ENCODE data around the gene RAD51B. TPM values are rescaled to one million over a fixed set of nuclear protein-coding genes. Genes with fewer than 3 reads are reported as not detected.
"Not testable (repeated sequence)": the region's sequence is repeated elsewhere in the genome, so short reads cannot be mapped to it uniquely, and the experiment has no call there.

Gene RAD51B
- total RNA-seq, 2 donors from 2014 or later = 13.7 to 15.1 TPM

DNA sequence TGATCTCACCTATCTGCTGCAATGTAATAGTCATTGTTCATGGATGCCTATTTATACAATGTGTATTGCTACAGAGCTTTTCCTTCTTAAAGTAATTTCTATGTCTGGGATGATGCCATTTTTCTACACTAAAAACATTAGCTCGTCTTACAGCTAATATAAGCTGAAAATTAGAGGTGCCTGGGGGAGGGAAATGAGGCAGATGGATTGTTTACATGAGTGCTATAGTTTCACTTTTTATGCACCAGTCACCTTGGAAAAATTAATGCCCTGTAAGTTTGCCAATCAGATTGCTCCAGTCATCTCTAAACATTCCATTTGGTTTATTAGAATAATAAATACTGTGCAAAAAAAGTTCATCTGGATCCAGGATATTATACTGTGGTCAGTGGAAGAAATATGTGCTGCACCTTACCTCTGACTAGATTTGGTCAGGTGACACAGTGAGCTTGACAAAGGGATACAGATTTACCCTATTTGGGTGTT, 436.2 kb downstream of the RAD51B start:
- intact Hi-C loops (cut with DNase I) = no loop called here
- DNase-seq (ENCODE audit: low spot score) = no peak

DNA sequence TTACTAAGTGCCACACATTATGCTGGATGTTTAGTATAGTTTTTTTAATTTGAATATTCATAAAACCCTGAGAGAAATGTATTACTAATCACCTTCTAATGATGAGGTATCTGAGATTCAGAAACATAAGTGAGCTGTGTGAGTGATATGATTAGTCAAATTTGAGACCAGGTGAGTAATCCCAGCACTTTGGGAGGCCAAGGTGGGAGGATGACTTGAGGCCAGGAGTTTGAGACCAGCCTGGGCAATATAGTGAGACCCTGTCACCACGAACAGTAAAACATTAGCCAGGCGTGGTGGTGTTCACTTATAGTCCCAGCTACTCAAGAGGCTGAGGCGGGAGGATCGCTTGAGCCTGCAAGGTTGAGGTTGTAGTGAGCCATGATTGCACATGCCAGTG, 438.4 kb downstream of the RAD51B start:
- intact Hi-C loops (cut with DNase I) = no loop called here
- DNase-seq (ENCODE audit: low spot score) = no peak

DNA sequence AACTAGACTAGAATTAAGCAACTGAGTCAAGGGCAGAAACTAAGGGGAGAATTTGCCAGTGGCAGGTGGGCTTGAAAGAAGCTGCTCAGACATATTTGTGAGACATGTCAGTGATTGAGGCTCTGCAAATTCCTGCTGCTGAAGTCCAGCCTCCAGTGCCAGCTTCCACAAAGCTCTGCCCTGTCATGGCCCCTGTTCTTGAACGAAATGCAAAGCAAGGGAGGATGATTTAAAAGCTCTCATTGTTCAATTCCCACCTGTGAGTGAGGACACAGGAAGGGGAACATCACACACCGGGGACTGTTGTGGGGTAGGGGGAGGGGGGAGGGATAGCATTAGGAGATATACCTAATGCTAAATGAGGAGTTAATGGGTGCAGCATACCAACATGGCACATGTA, 439.4 kb downstream of the RAD51B start:
- intact Hi-C loops (cut with DNase I); DNase-seq (ENCODE audit: low spot score): not testable (repeated sequence)

DNA sequence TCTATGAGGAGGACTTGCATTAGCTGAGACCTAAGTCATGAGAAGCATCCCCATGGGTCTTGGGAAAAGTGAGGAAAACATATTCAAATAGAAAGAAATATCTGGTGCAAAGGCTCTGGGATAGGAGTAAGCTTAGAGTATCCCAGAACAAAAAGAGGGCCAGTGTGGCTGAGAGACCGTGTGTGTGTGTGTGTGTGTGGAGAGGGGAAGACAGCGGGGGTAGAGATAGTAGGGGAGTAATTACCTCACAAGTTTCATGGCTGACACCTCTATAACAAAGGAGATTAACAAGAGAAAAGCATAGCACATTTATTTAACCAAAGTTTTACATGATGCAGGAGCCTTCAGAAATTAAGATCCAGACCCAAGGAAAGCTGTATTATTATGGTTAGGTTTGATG, 440.5 kb downstream of the RAD51B start:
- intact Hi-C loops (cut with DNase I) = no loop called here
- DNase-seq (ENCODE audit: low spot score) = no peak

DNA sequence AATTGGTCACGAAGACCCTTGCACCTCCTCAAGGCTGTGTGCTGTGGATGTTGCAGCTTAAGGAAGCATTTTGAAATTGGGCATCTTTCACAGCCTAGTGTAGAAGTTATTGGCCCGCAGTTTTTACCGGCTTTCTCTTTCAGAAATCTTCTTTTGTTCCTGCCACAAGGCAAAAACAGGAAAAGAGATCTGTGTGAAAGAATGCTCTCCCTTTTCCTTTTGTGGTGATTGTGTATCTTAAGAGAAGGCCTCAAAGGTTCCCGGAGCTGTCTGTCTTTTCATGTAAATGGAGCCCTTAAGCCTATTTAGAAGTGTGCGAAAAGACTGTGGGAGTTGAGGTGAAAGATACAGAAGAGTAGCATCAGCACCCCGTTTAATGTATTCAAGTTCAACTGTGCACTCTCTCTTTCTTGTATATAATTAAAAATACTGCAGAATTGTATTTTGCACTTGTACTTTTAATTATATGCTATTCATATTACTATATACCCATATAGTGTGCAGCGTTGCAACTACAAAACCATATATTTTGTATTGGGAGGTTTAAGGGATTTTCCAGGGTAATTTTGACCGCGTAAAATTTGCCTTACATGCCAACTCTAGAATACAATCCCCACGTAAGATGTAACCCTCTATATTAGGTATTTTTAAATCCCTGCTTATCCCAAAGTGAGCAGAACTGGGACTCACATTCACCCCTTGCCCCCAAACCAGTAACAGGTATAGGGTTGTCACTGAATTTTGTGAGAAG, 441.7 kb downstream of the RAD51B start:
- intact Hi-C loops (cut with DNase I) = no loop called here

DNA sequence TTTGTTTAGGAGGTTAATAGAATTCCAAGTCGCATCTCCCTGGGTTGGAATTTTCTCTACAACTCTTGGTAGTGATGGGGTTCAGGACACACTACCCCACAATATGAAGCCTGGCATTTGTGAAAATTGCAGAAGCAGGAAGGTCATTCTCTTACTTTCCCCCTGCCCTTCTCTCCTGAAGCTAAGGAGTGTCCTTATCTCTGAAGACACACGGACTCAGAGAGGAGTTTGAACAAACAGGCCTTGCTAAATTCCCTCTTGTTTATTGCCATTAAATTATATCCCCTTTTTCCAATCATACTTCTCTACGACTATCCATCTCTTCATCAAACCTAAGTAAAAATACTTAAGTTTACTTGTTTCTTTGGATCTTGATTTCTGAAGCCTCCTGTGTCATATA, 443.0 kb downstream of the RAD51B start:
- DNase-seq (ENCODE audit: low spot score) = no peak
- intact Hi-C loops (cut with DNase I) = no loop called here

More for the DNA sequence above, 441.7 kb downstream of the RAD51B start:
- DNase-seq (ENCODE audit: low spot score) = no peak

DNA sequence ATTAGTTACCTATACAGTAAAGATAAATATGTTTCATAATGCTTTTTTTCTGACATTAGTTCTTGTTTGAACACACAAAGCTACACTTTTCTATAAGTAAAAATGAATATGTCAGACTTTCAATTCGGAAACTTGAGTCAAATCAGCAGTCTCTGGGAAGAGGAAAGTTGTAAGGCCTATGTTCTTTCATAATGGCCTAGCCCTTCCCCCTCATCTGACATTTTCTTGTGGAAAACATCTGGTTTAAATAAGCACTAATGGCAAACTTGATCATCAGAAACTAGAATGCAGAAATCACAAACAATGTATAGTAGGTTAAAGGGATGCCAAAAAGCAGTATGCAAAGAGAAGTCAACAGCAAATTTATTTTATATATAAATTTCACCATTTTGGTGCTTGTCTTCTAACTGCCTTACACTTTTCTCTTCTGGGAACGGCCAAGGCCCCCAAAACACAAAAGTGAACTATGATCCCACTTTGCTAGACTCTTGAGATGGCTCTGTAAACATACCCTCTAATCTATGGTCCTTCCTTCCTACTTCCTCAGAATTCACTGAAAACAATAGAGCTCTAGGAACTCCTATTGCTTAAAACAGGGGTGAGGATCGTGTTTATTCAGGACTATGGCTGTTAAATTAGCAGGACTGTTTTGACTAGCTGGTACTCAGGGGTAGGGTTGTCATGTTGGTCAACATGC, 444.1 kb downstream of the RAD51B start:
- no peak for DNase-seq (ENCODE audit: low spot score)
- intact Hi-C loops (cut with DNase I) = no loop called here

DNA sequence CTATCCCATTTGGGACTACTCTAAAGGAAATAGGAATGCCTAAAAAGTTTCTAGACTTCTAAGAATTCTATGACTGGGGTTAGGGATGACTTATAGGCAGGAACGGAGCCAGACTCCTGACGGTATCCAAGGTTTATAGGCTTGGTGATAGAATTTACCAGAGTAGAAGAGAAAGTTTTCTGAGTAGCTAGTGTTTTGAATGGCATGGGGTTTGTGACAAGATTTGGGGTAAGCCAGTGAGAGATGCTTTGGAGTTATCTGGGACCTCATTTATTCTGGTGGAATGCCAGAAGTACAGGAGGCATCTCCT, 444.6 kb downstream of the RAD51B start:
- intact Hi-C loops (cut with DNase I) = no loop called here
- no peak for DNase-seq (ENCODE audit: low spot score)

DNA sequence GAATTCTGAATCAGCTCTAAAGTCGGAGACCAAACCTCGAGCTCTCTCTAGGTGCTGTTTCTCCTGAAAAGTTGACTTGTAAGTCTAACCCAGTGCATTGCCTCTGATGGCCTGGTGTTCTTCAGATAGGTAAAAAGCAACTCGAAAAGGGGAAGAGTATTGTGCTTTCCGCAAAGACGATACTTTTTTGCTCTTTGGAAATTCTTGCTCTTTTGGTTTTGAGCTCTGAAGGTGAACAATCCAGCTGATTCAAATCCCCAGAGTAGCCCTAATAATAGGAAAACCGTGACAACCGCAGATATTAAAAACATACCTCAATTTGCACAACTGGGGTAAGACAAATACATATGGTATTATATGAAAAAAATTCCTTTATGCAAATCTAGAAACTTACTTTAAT, 447.4 kb downstream of the RAD51B start:
- intact Hi-C loops (cut with DNase I) = no loop called here

DNA sequence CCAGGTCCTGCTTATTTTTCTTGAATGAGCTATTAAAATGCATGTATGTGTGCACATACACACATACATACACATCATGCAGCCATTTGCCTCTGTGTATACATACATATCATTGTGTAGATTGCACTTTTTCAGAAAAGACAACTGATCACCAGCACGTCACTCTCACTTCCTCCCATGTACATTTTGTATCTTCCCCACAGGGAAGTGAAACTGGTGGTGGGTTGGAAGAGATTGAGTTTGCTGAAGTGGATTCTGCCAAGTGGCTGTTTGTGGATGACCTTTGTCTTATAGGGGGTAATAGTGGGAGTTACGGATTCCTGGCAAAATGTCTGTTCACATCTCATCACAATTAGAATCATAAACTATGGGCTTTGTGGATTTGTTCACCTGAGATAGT, 448.6 kb downstream of the RAD51B start:
- intact Hi-C loops (cut with DNase I) = no loop called here
- DNase-seq (ENCODE audit: low spot score) = no peak

More for the DNA sequence above, 447.4 kb downstream of the RAD51B start:
- DNase-seq (ENCODE audit: low spot score) = no peak

DNA sequence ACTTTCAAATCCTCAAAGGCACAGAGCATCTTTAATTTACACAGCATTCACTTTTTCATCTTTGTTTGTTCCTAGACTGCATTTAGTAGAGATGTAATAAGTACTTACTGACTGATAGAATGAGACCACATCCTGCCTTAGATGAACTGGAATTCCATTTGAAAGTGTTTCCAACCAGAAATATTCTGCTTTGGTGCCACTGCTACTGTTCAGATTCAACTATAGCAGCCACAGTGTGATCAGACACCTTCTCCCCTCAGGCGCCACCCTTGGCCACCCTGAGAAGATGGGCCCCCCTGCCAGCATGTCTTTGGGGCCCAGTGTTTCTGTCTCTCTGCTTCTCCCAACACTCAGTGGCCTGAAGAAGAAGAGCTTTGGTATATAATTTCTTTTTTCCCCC, 449.1 kb downstream of the RAD51B start:
- no peak for DNase-seq (ENCODE audit: low spot score)
- intact Hi-C loops (cut with DNase I) = no loop called here

DNA sequence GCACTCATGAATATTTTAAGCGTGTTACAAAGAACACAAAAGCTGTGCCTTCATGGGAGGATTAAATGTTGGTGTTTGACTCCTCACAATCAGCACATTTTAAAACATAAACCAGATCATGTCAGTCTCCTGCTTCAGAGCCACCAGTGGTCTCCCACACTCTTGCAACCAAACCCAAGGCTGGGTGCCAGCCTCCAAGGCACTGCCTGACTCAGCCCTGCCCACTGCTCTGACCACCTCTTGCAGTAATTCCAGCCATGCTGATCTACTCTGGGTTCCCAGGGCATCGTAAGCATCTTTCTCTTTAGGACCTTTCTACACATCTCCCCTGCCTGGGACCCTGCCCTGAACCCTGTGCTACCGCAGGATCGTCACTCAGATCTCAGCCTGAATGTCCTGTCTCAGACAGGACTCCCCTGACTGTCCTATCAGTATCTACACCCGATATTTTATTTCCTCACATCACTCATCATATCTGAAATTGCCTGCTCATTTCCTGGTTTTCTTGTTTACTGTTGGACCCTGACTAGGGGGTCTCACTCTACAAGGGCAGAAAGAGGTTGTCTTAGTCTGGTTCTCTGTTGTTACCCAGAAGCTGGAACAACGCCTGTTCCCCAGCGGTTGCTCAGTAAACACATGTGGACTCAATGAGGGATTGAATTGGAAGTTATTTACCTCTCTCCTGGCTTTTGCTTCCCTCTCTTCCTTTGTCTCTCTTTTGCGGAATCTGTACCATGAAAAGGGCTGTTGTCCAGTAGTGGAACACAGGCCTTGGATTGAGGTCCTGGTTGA, 449.8 kb downstream of the RAD51B start:
- intact Hi-C loops (cut with DNase I) = no loop called here
- DNase-seq (ENCODE audit: low spot score) = no peak

DNA sequence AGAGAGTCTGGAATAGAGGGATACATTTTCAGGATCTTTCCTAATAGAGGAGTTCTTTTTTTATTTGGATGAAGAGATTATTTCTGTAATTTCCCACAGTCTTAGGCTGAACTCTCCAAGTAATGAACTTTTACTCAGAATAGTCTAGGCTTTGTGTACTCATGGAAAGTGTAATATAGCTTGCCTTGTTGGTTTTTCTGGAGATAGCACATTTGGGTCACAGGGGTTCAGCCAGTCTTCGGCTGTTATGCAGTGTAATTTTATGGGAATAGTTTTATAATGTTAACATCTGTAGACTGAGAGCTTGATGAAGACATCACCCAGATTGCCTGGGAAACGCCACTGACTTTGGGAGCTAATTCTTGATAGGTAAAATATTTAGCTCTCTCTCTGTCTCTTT, 450.8 kb downstream of the RAD51B start:
- intact Hi-C loops (cut with DNase I) = no loop called here
- DNase-seq (ENCODE audit: low spot score) = no peak

DNA sequence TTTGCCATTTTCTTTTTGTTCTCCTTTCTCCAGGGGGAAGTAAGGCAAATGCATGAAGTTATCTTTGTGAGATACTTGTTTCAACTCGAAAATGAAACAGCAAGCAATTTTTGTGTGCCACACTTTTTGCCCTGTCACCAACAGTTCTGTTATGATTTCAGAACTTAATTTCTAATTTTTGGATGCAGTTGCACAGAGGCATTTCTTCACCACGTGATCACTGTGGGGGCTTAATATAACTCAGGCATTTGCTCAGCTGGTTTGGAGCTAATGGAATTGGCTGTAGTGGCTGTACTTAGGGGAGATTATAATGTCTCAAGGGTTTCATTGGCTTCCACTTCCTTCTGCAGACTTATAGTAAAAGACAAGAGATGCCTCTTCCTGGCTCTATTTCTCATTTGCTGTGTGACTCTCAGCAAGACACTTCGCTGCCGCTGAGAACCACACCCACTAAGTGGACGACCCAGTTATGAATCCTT, 452.4 kb downstream of the RAD51B start:
- DNase-seq (ENCODE audit: low spot score) = no peak
- intact Hi-C loops (cut with DNase I) = no loop called here

DNA sequence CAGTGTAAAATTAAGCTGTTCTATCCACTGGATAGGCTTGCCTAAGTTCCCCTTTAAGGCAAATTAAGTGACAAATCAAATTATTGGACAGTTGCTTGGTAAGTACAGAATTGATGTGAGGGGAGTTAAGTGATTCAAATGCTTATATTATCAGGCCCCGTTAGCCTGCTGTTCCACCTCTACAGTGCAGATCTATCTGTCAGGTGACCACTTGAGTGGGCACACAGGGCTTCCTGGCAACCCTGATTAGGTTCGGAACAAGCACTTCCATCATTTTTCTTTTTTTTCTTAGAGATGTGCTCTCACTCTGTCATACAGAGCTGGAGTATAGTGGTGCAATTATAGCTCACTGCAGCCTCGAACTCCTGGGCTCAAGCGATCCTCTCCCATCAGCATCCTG, 453.8 kb downstream of the RAD51B start:
- intact Hi-C loops (cut with DNase I) = no loop called here
- DNase-seq (ENCODE audit: low spot score) = no peak

DNA sequence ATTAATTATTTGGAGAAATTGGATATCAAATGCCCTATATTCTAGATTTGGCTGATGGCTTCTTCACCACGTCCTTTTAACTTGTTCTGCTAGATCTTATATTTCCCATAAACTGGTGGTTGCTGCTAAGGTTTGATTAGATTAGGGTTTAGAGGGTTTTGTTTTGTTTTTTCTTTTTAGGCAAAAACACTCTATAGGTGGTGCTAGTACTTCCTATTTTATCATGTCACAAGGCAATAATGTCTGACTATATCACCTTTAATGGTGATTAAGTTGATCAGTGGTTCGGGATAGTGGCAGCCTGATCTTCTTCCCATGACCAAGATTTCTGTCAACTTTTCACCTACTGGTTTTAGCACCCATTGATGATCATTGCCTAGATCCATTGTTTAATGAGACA, 455.1 kb downstream of the RAD51B start:
- intact Hi-C loops (cut with DNase I) = no loop called here
- no peak for DNase-seq (ENCODE audit: low spot score)

DNA sequence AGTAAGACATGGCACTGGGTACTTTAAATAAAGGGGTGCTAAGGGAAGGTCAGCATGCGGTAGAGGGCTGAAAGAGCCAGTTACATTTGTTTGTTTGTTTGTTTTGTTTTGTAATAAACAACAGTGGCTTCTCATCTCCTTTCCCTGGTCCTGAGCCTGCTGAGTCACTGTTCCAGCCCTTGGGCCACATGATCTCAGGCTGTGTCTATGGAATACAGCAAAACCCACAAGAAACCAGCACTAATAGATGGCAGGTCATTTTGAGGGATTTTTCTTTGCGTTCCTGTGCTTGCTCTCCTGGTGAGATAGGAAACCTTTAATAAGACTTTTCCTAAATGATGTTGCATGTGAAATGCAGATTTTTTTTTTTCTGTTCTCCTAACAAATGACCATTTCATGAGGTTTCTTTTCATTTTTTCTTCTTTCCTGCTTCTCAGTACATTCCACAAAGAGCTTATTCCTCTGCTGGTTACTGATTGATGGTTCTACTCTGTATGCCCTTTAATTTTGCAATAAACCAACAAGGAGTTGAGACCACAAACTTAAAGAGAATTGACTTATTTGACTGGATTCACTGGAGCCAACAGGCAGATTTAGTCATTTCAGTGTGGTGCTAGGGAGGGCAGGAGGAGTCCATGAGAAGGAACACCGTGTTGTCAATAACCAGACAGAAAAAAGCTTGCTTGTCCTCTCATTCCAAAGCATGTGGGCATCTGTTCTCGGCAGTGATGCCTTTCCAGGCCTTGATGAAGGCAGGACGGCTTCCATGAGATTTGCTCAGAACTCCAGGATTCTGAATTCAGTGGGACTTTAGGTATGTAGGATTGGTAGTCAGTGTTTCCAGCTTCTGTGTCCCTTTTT, 459.2 kb downstream of the RAD51B start:
- intact Hi-C loops (cut with DNase I) = no loop called here
- no peak for DNase-seq (ENCODE audit: low spot score)

DNA sequence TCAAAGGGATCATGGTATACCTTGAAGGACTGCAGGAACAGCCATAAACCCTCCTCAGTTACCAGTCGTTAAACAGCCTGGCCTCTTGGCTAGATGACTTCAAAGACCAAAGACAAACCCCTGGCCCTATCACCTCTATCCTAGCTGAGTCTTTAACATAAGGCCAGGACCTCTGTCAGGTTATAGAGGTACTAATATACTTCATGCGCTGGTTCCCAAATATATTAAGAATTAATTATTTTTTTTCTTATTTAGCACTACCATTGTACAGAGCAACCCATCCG, 459.8 kb downstream of the RAD51B start:
- intact Hi-C loops (cut with DNase I) = no loop called here
- DNase-seq (ENCODE audit: low spot score) = no peak

DNA sequence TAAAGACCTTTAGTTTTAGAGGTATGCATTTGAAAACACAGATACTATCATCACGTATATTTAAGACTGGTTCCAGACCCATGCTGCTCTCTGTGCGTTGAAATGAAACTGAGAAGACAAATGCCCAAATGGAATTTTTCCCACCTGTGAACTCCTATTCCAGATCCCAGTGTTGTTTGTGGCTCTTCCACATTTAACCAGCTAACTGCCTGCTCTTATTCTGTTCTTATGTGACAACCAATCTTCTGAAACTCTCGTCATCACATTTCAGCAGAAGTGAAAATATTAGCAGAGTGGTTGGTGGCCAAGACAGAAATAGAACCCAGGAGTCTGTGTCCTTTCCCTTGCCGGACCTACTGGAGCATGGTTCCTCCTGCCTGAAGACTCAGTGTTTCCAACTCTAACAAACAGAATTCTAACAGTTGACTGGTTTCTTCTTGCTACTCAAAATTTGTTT, 460.2 kb downstream of the RAD51B start:
- intact Hi-C loops (cut with DNase I) = no loop called here
- DNase-seq (ENCODE audit: low spot score) = no peak
